NCI-H446 treated with DMSO at 0.1 percent for 48 hours (cell line): ENCODE data around the gene GALNTL6.
"Not testable (repeated sequence)": the region's sequence is repeated elsewhere in the genome, so short reads cannot be mapped to it uniquely, and the experiment has no call there.

Experiments used
- DNase-seq: peaks from one replicate; lab custom pipeline; 2025; lab: John Stamatoyannopoulos, UW

GALNTL6 gene

GRCh38 chr4:173018446-173018845 is 1205.2 kb downstream of the GALNTL6 start:
- DNase-seq: no peak

GRCh38 chr4:173019664-173020063 is 1206.5 kb downstream of the GALNTL6 start:
- DNase-seq: no peak

GRCh38 chr4:173021746-173022573 is 1208.8 kb downstream of the GALNTL6 start:
- DNase-seq: not testable (repeated sequence)

- DNase-seq: no peak
Observed at GRCh38 chr4:173024203-173024602, 1211.0 kb downstream of the GALNTL6 start.

GRCh38 chr4:173025131-173025530 is 1211.9 kb downstream of the GALNTL6 start:
- DNase-seq: peak; percentile 37

GRCh38 chr4:173037242-173037641 is 1224.0 kb downstream of the GALNTL6 start:
- no peak for DNase-seq

DNA sequence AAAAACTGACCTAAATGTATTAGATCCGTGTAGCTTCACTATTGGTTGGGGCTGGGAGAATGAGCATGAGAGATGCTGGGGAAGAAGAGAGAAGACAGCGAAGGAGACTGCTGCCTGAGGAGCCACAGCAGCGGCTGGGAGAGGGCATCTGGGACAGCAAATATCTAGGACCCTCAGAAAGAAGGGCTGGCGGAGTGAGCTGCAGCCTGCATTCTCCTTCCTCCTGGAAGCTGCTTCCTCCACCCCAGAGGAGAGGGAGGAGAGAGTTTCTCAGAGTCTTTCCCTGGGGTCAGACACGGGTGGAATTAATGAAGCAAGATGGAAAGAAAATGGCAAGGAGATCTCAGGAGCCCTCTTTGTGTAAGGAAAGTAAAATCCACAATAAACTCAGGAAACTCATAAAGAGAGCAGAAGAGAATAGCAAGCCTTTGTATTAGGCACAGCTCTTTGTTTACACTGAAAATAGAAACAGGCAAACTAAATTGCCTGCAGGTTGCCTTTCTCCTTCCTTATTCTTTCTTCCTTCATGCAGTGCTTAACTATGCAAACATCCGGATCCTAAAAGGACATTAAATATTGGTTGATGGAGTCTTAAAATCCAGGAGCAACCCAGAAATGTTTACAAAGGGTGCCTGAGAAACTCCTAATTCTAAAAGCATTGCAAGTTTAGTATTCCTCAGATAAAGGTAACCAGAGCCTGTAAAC is 1225.1 kb downstream of the GALNTL6 start:
- DNase-seq: no peak

GRCh38 chr4:173039617-173040577 is 1226.7 kb downstream of the GALNTL6 start:
- DNase-seq: peak; percentile 27

- DNase-seq: no peak
Observed at GRCh38 chr4:173041482-173041881, 1228.3 kb downstream of the GALNTL6 start.

GRCh38 chr4:173042139-173042538 is 1228.9 kb downstream of the GALNTL6 start:
- not testable (repeated sequence) for DNase-seq

- DNase-seq: no peak
Observed at GRCh38 chr4:173044340-173044739, 1231.1 kb downstream of the GALNTL6 start.

GRCh38 chr4:173045571-173045970 is 1232.4 kb downstream of the GALNTL6 start:
- no peak for DNase-seq

GRCh38 chr4:173046144-173046543 is 1232.9 kb downstream of the GALNTL6 start:
- DNase-seq: no peak

DNA sequence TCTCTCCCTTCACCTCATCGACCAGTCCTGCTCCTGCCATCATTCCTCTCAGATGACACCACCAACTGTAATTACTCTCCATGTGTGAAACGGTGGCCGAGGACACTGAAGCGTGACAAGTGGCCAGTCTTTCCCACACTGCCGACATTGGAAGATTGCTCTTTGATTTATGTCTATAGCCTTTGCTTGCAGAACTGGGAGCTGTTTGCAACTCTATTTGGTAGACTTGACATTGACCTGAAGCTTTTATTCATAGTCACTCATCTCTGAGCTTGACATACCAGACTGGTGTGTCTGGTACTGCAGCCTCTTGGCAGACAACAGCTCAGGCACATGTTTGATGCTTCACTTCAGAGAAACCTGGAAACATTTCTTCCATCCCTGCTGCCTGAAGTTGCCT is 1233.6 kb downstream of the GALNTL6 start:
- no peak for DNase-seq

DNA sequence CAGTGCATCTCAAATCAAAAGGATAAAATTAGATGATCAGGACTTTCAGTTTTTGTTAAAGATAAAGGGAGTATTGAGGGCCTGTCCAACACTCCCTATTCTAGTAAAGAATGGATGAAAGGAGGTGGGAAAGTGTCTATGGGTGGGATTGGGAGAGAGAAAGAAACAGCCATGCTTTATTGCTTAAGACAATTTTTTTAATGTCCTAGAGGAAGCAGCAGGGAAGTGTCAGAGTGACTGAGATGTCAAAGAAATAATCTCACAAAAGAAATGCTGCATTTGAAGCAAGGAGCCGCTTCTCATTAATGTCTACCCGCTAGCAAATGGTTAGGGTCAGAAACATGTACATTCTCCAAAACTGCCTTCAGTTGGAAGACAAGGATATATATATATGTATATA is 1238.0 kb downstream of the GALNTL6 start:
- DNase-seq: no peak

DNA sequence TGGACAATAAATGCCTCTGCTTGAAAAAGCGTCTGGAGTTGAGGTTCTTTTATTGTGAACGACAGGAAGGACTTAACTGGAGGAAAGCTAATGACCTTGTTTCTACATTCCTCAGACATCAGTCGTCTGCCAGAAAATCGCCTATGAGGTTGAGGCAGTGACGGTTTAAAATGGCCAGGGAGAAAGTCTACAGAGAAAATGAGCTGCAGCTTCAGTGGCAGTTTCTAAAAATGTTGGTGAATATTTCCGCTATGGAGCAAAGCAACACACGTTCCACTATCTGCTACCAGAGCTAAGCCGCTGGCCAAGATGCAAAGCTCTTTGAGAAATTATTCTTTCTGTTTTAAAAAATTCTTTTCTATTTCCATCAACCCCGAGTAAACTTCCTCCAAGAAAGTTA is 1238.5 kb downstream of the GALNTL6 start:
- DNase-seq: no peak

- no peak for DNase-seq
Observed at GRCh38 chr4:173052439-173052838, 1239.2 kb downstream of the GALNTL6 start.

- no peak for DNase-seq
Observed at GRCh38 chr4:173056271-173056670, 1243.1 kb downstream of the GALNTL6 start.

DNA sequence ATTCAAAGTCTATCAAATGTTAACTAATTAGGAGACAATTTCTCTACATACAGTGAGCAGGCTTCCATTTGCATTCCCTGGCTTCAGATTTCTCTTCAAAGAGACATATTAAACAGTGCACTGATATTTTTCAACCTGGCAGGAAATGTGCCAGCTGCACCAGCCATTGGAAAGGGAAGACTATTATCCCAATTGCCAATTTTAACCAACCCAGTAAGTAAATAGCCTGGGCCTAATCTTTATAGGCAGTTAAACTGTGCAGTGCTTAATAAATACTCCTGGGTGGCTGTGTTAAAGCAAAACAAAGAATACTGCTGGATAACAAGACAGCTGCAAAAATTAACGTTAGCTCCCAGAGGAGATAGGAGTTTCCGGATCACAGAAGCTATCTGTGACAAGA is 1243.5 kb downstream of the GALNTL6 start:
- DNase-seq: no peak

- DNase-seq: no peak
Observed at GRCh38 chr4:173057442-173057841, 1244.2 kb downstream of the GALNTL6 start.

GRCh38 chr4:173057901-173058300 is 1244.7 kb downstream of the GALNTL6 start:
- no peak for DNase-seq

- no peak for DNase-seq
Observed at GRCh38 chr4:173061160-173061559, 1248.0 kb downstream of the GALNTL6 start.
